Measurements from ENCODE around the gene TOP2A. TPM values are rescaled to one million over a fixed set of nuclear protein-coding genes. Genes with fewer than 3 reads are reported as not detected.

Gene TOP2A
- total and polyA plus RNA-seq, 9 of the 15 experiments (the other 6 are each of a cell fraction or from before 2014, with no cell fraction given) = 133 to 347 (median 259) TPM

DNA sequence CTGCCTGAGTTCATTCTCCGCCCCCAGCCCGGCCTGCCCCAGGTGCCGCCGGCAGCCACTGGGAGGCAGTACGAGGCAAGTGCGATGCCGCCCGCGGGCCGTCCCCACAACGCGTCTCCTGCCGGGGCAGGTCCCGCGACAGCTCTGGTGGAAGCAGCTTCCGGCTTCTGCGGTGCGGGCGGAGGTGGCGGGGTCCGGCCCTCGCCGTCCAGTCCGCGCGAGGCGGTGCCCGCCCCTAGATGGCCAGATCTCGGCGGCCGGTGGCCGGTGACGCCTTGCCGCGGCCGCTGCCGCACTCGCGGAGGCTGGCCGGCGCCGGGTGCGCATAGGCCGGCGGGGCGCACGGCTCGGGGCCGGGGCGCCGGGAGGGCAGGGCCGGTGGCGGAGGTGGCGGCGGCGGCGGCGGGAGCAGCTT lies 55.0 kb downstream of the TOP2A start (continued):
- TF ChIP-seq FOXK1 (CRISPR knock-in tag; IDR thresholded peaks at IDR 0.05; ENCODE audit: borderline replicate concordance) = no peak
- TF ChIP-seq CBFB (CRISPR knock-in tag; IDR thresholded peaks at IDR 0.05) = no peak
- TF ChIP-seq, protein P1, sequence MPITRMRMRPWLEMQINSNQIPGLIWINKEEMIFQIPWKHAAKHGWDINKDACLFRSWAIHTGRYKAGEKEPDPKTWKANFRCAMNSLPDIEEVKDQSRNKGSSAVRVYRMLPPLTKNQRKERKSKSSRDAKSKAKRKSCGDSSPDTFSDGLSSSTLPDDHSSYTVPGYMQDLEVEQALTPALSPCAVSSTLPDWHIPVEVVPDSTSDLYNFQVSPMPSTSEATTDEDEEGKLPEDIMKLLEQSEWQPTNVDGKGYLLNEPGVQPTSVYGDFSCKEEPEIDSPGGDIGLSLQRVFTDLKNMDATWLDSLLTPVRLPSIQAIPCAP (CRISPR knock-in tag; IDR thresholded peaks at IDR 0.05; ENCODE audit: borderline replicate concordance) = no peak
- TF ChIP-seq ZNF197 (CRISPR knock-in tag; IDR thresholded peaks at IDR 0.05; ENCODE audit: low read depth) = no peak
- TF ChIP-seq ZKSCAN8 (CRISPR knock-in tag; IDR thresholded peaks at IDR 0.05) = no peak
- no peak for TF ChIP-seq CHCHD3 (CRISPR knock-in tag; IDR thresholded peaks at IDR 0.05)
- no peak for TF ChIP-seq SREBF1 (IDR thresholded peaks at IDR 0.05; ENCODE audit: borderline replicate concordance, low read depth, low read length)
- no peak for TF ChIP-seq CAMTA2 (CRISPR knock-in tag; conservative IDR thresholded peaks at IDR 0.05)
- TF ChIP-seq ZNF224 (CRISPR knock-in tag; IDR thresholded peaks at IDR 0.05) = no peak
- TF ChIP-seq TEAD2 (tag; IDR thresholded peaks at IDR 0.05) = no peak
- TF ChIP-seq POLR2AphosphoS2 (IDR thresholded peaks at IDR 0.05; ENCODE audit: low read length) = no peak
- TF ChIP-seq, protein P2, sequence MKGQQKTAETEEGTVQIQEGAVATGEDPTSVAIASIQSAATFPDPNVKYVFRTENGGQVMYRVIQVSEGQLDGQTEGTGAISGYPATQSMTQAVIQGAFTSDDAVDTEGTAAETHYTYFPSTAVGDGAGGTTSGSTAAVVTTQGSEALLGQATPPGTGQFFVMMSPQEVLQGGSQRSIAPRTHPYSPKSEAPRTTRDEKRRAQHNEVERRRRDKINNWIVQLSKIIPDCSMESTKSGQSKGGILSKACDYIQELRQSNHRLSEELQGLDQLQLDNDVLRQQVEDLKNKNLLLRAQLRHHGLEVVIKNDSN (CRISPR knock-in tag; IDR thresholded peaks at IDR 0.05) = no peak
- no peak for TF ChIP-seq NFE2L1 (tag; IDR thresholded peaks at IDR 0.05; ENCODE audit: borderline replicate concordance, low read depth)
- no peak for TF ChIP-seq RBM17 (IDR thresholded peaks at IDR 0.05; ENCODE audit: borderline replicate concordance, low read depth, low read length)
- TF ChIP-seq LEF1 (IDR thresholded peaks at IDR 0.05) = no peak
- no peak for TF ChIP-seq SRSF3 (IDR thresholded peaks at IDR 0.05; ENCODE audit: insufficient read depth, low read length)
- peak; percentile 73 for TF ChIP-seq U2AF1 (optimal IDR thresholded peaks at IDR 0.05; ENCODE audit: low read depth, low read length)
- TF ChIP-seq, protein P3, sequence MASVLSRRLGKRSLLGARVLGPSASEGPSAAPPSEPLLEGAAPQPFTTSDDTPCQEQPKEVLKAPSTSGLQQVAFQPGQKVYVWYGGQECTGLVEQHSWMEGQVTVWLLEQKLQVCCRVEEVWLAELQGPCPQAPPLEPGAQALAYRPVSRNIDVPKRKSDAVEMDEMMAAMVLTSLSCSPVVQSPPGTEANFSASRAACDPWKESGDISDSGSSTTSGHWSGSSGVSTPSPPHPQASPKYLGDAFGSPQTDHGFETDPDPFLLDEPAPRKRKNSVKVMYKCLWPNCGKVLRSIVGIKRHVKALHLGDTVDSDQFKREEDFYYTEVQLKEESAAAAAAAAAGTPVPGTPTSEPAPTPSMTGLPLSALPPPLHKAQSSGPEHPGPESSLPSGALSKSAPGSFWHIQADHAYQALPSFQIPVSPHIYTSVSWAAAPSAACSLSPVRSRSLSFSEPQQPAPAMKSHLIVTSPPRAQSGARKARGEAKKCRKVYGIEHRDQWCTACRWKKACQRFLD (CRISPR knock-in tag; IDR thresholded peaks at IDR 0.05) = no peak
- TF ChIP-seq SMARCA5 (IDR thresholded peaks at IDR 0.05) = no peak
- TF ChIP-seq, protein P4, sequence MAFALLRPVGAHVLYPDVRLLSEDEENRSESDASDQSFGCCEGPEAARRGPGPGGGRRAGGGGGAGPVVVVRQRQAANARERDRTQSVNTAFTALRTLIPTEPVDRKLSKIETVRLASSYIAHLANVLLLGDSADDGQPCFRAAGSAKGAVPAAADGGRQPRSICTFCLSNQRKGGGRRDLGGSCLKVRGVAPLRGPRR (CRISPR knock-in tag; IDR thresholded peaks at IDR 0.05) = no peak
- TF ChIP-seq, protein P5, sequence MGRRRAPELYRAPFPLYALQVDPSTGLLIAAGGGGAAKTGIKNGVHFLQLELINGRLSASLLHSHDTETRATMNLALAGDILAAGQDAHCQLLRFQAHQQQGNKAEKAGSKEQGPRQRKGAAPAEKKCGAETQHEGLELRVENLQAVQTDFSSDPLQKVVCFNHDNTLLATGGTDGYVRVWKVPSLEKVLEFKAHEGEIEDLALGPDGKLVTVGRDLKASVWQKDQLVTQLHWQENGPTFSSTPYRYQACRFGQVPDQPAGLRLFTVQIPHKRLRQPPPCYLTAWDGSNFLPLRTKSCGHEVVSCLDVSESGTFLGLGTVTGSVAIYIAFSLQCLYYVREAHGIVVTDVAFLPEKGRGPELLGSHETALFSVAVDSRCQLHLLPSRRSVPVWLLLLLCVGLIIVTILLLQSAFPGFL (CRISPR knock-in tag; IDR thresholded peaks at IDR 0.05) = no peak
- no peak for TF ChIP-seq TAF15 (IDR thresholded peaks at IDR 0.05; ENCODE audit: low read depth, low read length)
- peak; percentile 13; the same call in 1 of the 2 replicates for TF ChIP-seq CBX5 (IDR thresholded peaks at IDR 0.05; ENCODE audit: borderline replicate concordance, low read depth)
- TF ChIP-seq ZNF232 (CRISPR knock-in tag; IDR thresholded peaks at IDR 0.05) = no peak
